Activated naive CD8-positive, alpha-beta T cell treated with anti-CD3 and anti-CD28 coated beads, Interleukin-2, amount 50 U/mL, for 24 hours (primary cell): Measurements from ENCODE around the gene CCDC63.

ENCODE experiments used
- ATAC-seq: fragments of 150-1000 bp; cut with Tn5 transposase; one replicate; pipeline ENCODE4 v1.10.0; 2021
- DNase-seq: peaks from one replicate; pipeline ENCODE4 v3.0.0; 2021
- H3K27ac Mint-ChIP-seq: one replicate; pipeline ENCODE4 v1.8.0; 2021; ENCODE audit warnings: mild to moderate bottlenecking, mixed read lengths
- H3K27me3 Mint-ChIP-seq: one replicate; pipeline ENCODE4 v1.8.0; 2021; ENCODE audit warnings: mixed read lengths
- H3K36me3 Mint-ChIP-seq: one replicate; pipeline ENCODE4 v1.8.0; 2021; ENCODE audit warnings: low read depth, mixed read lengths
- H3K4me1 Mint-ChIP-seq: one replicate; pipeline ENCODE4 v1.8.0; 2021; ENCODE audit warnings: mixed read lengths
- H3K4me3 Mint-ChIP-seq: one replicate; pipeline ENCODE4 v1.8.0; 2021; ENCODE audit warnings: mild to moderate bottlenecking, moderate library complexity, mixed read lengths
- H3K9me3 Mint-ChIP-seq: one replicate; pipeline ENCODE4 v1.8.0; 2021; ENCODE audit warnings: mixed read lengths

CCDC63 gene

DNA sequence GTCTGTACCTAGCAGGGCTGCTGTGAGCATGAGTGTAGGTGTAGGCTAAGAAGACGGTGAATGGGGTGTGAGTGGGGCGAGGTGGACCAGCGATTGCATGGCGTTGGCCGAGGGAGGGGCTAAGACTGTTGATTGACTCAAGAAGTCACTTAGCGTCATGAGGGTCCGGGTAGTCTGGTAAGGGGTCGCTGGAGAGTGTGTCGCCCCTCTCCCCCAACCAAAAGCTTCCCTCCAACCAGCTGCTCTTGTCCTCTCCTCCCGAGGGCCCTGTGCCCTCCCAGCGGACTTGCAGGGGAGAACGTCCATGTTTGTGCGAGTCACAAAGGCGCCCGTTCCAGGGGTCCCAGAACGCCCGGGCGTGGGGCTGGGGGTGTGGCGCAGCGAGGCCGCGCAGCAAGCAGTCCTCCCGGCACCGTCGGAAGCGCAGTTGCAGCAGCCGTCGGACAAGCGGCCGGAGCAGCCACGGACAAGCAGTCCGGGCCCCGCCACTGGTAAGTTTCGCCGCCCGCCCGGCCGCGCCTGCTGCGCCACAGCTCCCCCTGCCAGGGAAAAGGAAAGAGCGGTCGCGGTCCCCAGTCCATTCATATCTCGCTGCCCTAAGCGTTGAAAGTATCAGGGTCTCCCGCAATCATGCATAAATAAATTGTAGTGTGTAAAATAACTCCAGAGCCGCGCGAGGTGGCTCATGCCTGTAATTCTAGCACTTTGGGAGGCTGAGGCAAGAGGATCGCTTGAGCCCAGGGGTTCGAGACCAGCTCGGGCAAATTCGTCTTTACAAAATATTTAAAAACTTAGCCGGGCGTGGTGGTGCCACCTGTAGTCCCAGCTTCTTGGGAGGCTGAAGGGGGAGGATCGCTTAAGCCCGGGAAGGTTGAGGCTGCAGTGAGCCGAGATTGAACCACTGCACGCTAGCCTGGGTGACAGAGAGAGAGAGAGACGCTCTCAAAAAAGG is at the start of gene CCDC63:
CCDC63 (plus strand) TSS at position 373 of the 952 bp plus-strand sequence. CDS start 5,968 bp downstream, outside the sequence.
- ATAC-seq (peak; percentile 44), DNase-seq (peak; percentile 38)
- no peak within 1 kb of the TSS for H3K27ac Mint-ChIP-seq
- H3K4me1 Mint-ChIP-seq, result peaks cover 15% of the 10 kb centered on the region
- H3K9me3 Mint-ChIP-seq, result no peaks in the 10 kb centered on the region
- H3K4me3 Mint-ChIP-seq, result peak within 1 kb of the TSS; percentile 76
- no peaks in the 10 kb centered on the region for H3K36me3 Mint-ChIP-seq
- peaks cover 43% of the 10 kb centered on the region for H3K27me3 Mint-ChIP-seq

- Mint-ChIP-seq H3K27me3 (no peaks in the 10 kb centered on the region), H3K4me1 (peaks cover 6% of the 10 kb centered on the region), H3K36me3 (no peaks in the 10 kb centered on the region), H3K27ac (no peak overlapping the region), H3K9me3 (peaks cover 19% of the 10 kb centered on the region), H3K4me3 (no peak overlapping the region)
- ATAC-seq (no peak), DNase-seq (no peak)
Observed at GRCh38 chr12:110798461-110798860, 48.3 kb upstream of the CCDC63 start.

GRCh38 chr12:110802489-110802888 is 44.3 kb upstream of the CCDC63 start:
- Mint-ChIP-seq H3K27ac (no peak overlapping the region), H3K4me3 (no peak overlapping the region), H3K9me3 (peaks cover 28% of the 10 kb centered on the region), H3K4me1 (peaks cover 6% of the 10 kb centered on the region), H3K27me3 (no peaks in the 10 kb centered on the region), H3K36me3 (peaks cover 3% of the 10 kb centered on the region)
- ATAC-seq (no peak), DNase-seq (no peak)

GRCh38 chr12:110804406-110804805 is 42.4 kb upstream of the CCDC63 start:
- Mint-ChIP-seq H3K27me3 (no peaks in the 10 kb centered on the region), H3K27ac (no peak overlapping the region), H3K4me1 (no peaks in the 10 kb centered on the region), H3K4me3 (no peak overlapping the region), H3K36me3 (peaks cover 3% of the 10 kb centered on the region), H3K9me3 (peaks cover 28% of the 10 kb centered on the region)
- no peak for ATAC-seq
- DNase-seq, result no peak

DNA sequence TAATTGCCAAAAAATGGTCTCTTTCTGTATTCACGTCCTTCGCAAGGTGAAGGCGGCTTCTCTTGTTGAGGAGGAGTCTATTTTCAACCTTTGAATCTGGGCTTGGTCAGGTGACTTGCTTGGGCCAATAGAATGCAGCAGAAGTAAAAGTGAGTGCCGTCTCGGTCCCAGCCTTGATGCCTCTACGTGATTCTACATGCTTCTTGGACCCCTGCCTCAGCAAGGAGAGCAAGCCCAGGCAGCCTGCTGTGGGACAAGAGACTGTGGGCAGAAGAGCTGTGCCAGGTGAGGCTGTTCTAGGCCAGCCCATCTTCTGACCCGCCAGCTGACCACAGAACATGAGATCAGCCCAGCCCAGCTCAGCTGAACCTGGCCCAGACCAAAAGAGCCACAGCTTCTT is 39.1 kb upstream of the CCDC63 start:
- H3K27ac Mint-ChIP-seq, result no peak overlapping the region
- no peaks in the 10 kb centered on the region for H3K4me1 Mint-ChIP-seq
- peaks cover 3% of the 10 kb centered on the region for H3K36me3 Mint-ChIP-seq
- DNase-seq, result no peak
- ATAC-seq, result no peak
- no peak overlapping the region for H3K4me3 Mint-ChIP-seq
- H3K9me3 Mint-ChIP-seq, result peaks cover 16% of the 10 kb centered on the region
- no peaks in the 10 kb centered on the region for H3K27me3 Mint-ChIP-seq

GRCh38 chr12:110809149-110809548 is 37.6 kb upstream of the CCDC63 start:
- no peak overlapping the region for H3K27ac Mint-ChIP-seq
- peaks cover 4% of the 10 kb centered on the region for H3K9me3 Mint-ChIP-seq

GRCh38 chr12:110811972-110812371 is 34.8 kb upstream of the CCDC63 start:
- Mint-ChIP-seq H3K36me3 (no peaks in the 10 kb centered on the region), H3K27ac (no peak overlapping the region), H3K9me3 (no peaks in the 10 kb centered on the region), H3K4me3 (no peak overlapping the region), H3K27me3 (peaks cover 7% of the 10 kb centered on the region), H3K4me1 (no peaks in the 10 kb centered on the region)
- no peak for ATAC-seq
- DNase-seq, result no peak

More at GRCh38 chr12:110809149-110809548, 37.6 kb upstream of the CCDC63 start:
- DNase-seq (no peak), ATAC-seq (peak; percentile 43)
- Mint-ChIP-seq H3K4me3 (no peak overlapping the region), H3K4me1 (no peaks in the 10 kb centered on the region), H3K27me3 (peaks cover 7% of the 10 kb centered on the region), H3K36me3 (peaks cover 3% of the 10 kb centered on the region)

DNA sequence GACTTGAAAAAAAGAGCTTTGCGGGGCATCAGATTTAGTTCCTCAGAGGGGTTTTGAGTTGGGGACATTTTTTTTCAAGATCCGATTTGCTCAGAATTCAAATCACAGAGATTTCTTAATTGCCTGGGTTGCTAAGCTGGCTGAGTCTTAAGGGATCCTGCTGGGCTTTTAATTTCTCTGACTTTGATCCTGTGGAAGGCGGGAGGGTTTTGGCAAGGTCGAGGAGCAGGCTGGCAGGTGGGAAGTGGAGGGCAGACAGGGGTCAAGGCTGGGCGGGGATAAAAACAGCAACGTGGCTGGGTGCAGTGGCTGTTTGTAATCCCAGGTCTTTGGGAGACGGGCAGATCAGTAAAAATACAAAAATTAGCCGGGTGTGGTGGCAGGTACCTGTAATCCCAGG is 33.5 kb upstream of the CCDC63 start:
- Mint-ChIP-seq H3K27me3 (peaks cover 7% of the 10 kb centered on the region), H3K4me3 (no peak overlapping the region), H3K36me3 (no peaks in the 10 kb centered on the region), H3K9me3 (no peaks in the 10 kb centered on the region), H3K4me1 (no peaks in the 10 kb centered on the region), H3K27ac (no peak overlapping the region)
- ATAC-seq (no peak), DNase-seq (no peak)

DNA sequence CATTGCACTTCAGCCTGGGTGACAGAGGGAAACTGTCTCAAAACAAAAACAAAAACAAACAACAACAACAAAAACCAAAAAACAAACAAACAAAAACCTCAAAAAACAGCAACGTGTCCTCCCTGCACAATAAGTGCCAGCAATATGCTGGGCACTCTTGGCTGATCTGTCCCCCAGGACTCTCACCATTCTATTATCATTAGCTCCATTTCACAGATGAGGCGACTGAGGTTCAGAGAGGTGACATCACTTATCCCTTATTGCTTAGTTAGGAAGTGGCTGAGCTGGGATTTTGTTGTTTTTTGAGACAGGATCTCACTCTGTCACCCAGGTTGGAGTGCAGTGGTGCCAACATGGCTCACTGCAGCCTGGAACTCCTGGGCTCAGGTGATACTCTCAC is 33.0 kb upstream of the CCDC63 start:
- no peak for ATAC-seq
- H3K9me3 Mint-ChIP-seq, result no peaks in the 10 kb centered on the region

DNA sequence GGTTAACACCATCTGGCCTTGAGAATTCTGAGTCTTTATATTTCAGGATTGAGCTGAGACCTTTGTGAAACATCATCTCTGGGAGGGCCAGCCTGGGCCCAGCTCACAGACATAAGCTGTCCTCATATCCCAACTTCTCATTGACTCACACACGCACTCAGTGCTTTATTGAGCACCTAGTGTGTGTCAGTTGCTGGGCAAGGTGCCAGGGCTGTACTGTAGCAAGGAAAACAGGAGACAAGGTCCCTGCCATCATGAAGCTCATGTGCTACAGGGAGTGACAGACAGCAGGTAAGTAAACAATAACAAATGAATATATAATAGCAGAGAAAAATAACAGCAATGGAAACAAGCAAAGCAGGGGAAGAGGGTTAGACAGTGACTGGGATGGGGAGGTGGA is 30.5 kb upstream of the CCDC63 start:
- Mint-ChIP-seq H3K4me1 (no peaks in the 10 kb centered on the region), H3K9me3 (no peaks in the 10 kb centered on the region), H3K36me3 (no peaks in the 10 kb centered on the region), H3K4me3 (no peak overlapping the region), H3K27me3 (peaks cover 9% of the 10 kb centered on the region), H3K27ac (no peak overlapping the region)
- ATAC-seq (no peak), DNase-seq (no peak)

More for the DNA sequence above, 33.0 kb upstream of the CCDC63 start:
- Mint-ChIP-seq H3K4me3 (no peak overlapping the region), H3K27me3 (peaks cover 7% of the 10 kb centered on the region), H3K36me3 (no peaks in the 10 kb centered on the region), H3K27ac (no peak overlapping the region), H3K4me1 (no peaks in the 10 kb centered on the region)
- no peak for DNase-seq

- Mint-ChIP-seq H3K4me3 (no peak overlapping the region), H3K4me1 (no peaks in the 10 kb centered on the region), H3K9me3 (no peaks in the 10 kb centered on the region), H3K27me3 (peaks cover 9% of the 10 kb centered on the region), H3K27ac (no peak overlapping the region), H3K36me3 (no peaks in the 10 kb centered on the region)
- DNase-seq, result no peak
- no peak for ATAC-seq
Observed at GRCh38 chr12:110816779-110817178, 30.0 kb upstream of the CCDC63 start.

DNA sequence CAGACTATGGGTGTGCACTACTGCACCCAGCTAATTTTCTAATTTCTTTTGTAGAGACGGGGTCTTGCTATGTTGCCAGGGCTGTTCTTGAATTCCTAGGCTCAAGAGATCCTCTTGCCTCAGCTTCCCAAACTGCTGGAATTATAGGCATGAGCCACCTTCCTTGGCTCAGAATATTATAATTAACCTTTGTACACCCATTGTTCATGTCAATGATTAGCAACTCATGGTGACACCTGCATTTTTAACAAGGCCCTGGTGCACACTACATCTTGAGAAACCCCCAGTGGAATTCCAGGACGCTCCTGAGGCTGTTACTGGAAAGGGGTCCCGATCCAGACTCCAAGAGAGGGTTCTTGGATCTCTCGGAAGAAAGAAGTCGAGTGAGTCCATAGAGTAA is 28.3 kb upstream of the CCDC63 start:
- ATAC-seq (no peak), DNase-seq (no peak)
- no peak overlapping the region for H3K4me3 Mint-ChIP-seq
- H3K27me3 Mint-ChIP-seq, result peaks cover 2% of the 10 kb centered on the region
- H3K9me3 Mint-ChIP-seq, result no peaks in the 10 kb centered on the region
- no peak overlapping the region for H3K27ac Mint-ChIP-seq
- no peaks in the 10 kb centered on the region for H3K36me3 Mint-ChIP-seq
- H3K4me1 Mint-ChIP-seq, result peaks cover 3% of the 10 kb centered on the region

GRCh38 chr12:110819150-110819549 is 27.6 kb upstream of the CCDC63 start:
- H3K9me3 Mint-ChIP-seq, result no peaks in the 10 kb centered on the region
- peaks cover 2% of the 10 kb centered on the region for H3K27me3 Mint-ChIP-seq
- DNase-seq (no peak), ATAC-seq (no peak)
- H3K4me1 Mint-ChIP-seq, result peaks cover 3% of the 10 kb centered on the region
- no peaks in the 10 kb centered on the region for H3K36me3 Mint-ChIP-seq
- no peak overlapping the region for H3K4me3 Mint-ChIP-seq
- H3K27ac Mint-ChIP-seq, result no peak overlapping the region

DNA sequence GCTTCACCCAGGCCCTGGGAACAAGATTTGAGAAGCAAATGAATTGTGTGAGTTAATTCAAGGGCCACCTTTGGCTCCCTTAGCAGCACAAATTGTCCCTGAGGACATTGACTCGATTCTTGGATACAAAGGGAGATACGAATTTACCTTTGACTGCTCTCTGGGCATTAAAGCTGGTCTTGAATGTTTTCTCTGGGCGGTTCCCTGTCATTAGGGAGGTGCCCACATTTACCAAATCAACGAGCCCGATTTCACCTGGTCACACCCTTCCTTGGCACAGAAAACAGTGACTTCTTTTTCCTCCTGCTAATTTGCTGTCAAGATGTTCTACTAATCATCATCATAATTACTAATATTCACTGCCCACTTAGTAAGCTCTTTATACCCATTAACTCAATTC is 27.1 kb upstream of the CCDC63 start:
- H3K27me3 Mint-ChIP-seq, result peaks cover 2% of the 10 kb centered on the region
- peaks cover 3% of the 10 kb centered on the region for H3K4me1 Mint-ChIP-seq
- ATAC-seq (no peak), DNase-seq (no peak)
- H3K9me3 Mint-ChIP-seq, result no peaks in the 10 kb centered on the region
- no peak overlapping the region for H3K27ac Mint-ChIP-seq
- no peaks in the 10 kb centered on the region for H3K36me3 Mint-ChIP-seq
- no peak overlapping the region for H3K4me3 Mint-ChIP-seq

GRCh38 chr12:110821917-110822316 is 24.9 kb upstream of the CCDC63 start:
- Mint-ChIP-seq H3K36me3 (no peaks in the 10 kb centered on the region), H3K9me3 (no peaks in the 10 kb centered on the region), H3K4me3 (no peak overlapping the region), H3K4me1 (peaks cover 9% of the 10 kb centered on the region), H3K27ac (no peak overlapping the region), H3K27me3 (peaks cover 2% of the 10 kb centered on the region)
- DNase-seq (no peak), ATAC-seq (no peak)
